GM08714 (cell line): Measurements from ENCODE around the gene NRG3.

ENCODE experiments used
- H3K4me3 ChIP-seq: fragments of 200-500 bp; sonication (Bioruptor generic); 2 replicates; pipeline ENCODE4 v1.5.1; 2014; ENCODE audit warnings: mild to moderate bottlenecking, low read length, inconsistent platforms
- ZNF274 ChIP-seq: IDR thresholded peaks from 2 replicates; pipeline ENCODE4 v1.6.1; 2012; ENCODE audit warnings: mild to moderate bottlenecking, low read depth, low read length

The NRG3 gene

GRCh38 chr10:82266438-82266837, 391.4 kb downstream of the NRG3 start:
- TF ChIP-seq ZNF274, result no peak
- no peak overlapping the region for H3K4me3 ChIP-seq

- no peak overlapping the region for H3K4me3 ChIP-seq
Observed at GRCh38 chr10:82267014-82267413, 392.0 kb downstream of the NRG3 start.

GRCh38 chr10:82267465-82267864, 392.5 kb downstream of the NRG3 start:
- H3K4me3 ChIP-seq, result no peak overlapping the region
- TF ChIP-seq ZNF274, result no peak

More at GRCh38 chr10:82267014-82267413, 392.0 kb downstream of the NRG3 start:
- TF ChIP-seq ZNF274, result no peak

- no peak overlapping the region for H3K4me3 ChIP-seq
- TF ChIP-seq ZNF274, result no peak
Observed at GRCh38 chr10:82267960-82268359, 393.0 kb downstream of the NRG3 start.

- no peak for TF ChIP-seq ZNF274
- no peak overlapping the region for H3K4me3 ChIP-seq
Observed at GRCh38 chr10:82277591-82277990, 402.6 kb downstream of the NRG3 start.

- TF ChIP-seq ZNF274, result no peak
- no peak overlapping the region for H3K4me3 ChIP-seq
Observed at GRCh38 chr10:82278401-82279182, 403.6 kb downstream of the NRG3 start.

- H3K4me3 ChIP-seq, result no peak overlapping the region
- no peak for TF ChIP-seq ZNF274
Observed at GRCh38 chr10:82282782-82283456, 407.9 kb downstream of the NRG3 start.

GRCh38 chr10:82284180-82284579, 409.2 kb downstream of the NRG3 start:
- no peak for TF ChIP-seq ZNF274

GRCh38 chr10:82288461-82288881, 413.5 kb downstream of the NRG3 start:
- no peak overlapping the region for H3K4me3 ChIP-seq
- TF ChIP-seq ZNF274, result no peak

More at GRCh38 chr10:82284180-82284579, 409.2 kb downstream of the NRG3 start:
- no peak overlapping the region for H3K4me3 ChIP-seq

GRCh38 chr10:82289945-82290344, 415.0 kb downstream of the NRG3 start:
- TF ChIP-seq ZNF274, result no peak
- no peak overlapping the region for H3K4me3 ChIP-seq

GRCh38 chr10:82294874-82295378, 419.9 kb downstream of the NRG3 start:
- no peak for TF ChIP-seq ZNF274
- H3K4me3 ChIP-seq, result no peak overlapping the region

- TF ChIP-seq ZNF274, result no peak
- H3K4me3 ChIP-seq, result no peak overlapping the region
Observed at GRCh38 chr10:82308641-82309040, 433.6 kb downstream of the NRG3 start.

- no peak for TF ChIP-seq ZNF274
- no peak overlapping the region for H3K4me3 ChIP-seq
Observed at GRCh38 chr10:82310839-82311238, 435.8 kb downstream of the NRG3 start.

GRCh38 chr10:82313401-82313800, 438.4 kb downstream of the NRG3 start:
- H3K4me3 ChIP-seq, result no peak overlapping the region
- no peak for TF ChIP-seq ZNF274

GRCh38 chr10:82318534-82318933, 443.5 kb downstream of the NRG3 start:
- H3K4me3 ChIP-seq, result no peak overlapping the region
- TF ChIP-seq ZNF274, result no peak
